ENCODE data around the gene LHCGR. TPM values are rescaled to one million over a fixed set of nuclear protein-coding genes. Genes with fewer than 3 reads are reported as not detected.

The LHCGR gene
- total RNA-seq: not detected in 2 replicates

- DNase-seq (ENCODE audit: low read depth in 2 of 2): no peak
Observed at GRCh38 chr2:48755473-48755872, at the start of gene LHCGR. LHCGR (minus strand) TSS chr2:48755724; CDS start chr2:48755671, 53 bp downstream.

GRCh38 chr2:48799601-48800000 lies 44.1 kb upstream of the LHCGR start:
- no peak for DNase-seq (ENCODE audit: low read depth in 2 of 2)

GRCh38 chr2:48795065-48795464 lies 39.5 kb upstream of the LHCGR start:
- DNase-seq (ENCODE audit: low read depth in 2 of 2): no peak

GRCh38 chr2:48793671-48794070 lies 38.1 kb upstream of the LHCGR start:
- DNase-seq (ENCODE audit: low read depth in 2 of 2): no peak

GRCh38 chr2:48792030-48792429 lies 36.5 kb upstream of the LHCGR start:
- DNase-seq (ENCODE audit: low read depth in 2 of 2): no peak

GRCh38 chr2:48790407-48791170 lies 35.1 kb upstream of the LHCGR start:
- DNase-seq (ENCODE audit: low read depth in 2 of 2): no peak

GRCh38 chr2:48787580-48787979 lies 32.1 kb upstream of the LHCGR start:
- no peak for DNase-seq (ENCODE audit: low read depth in 2 of 2)

- DNase-seq (ENCODE audit: low read depth in 2 of 2): no peak
Observed at GRCh38 chr2:48781366-48781765, 25.8 kb upstream of the LHCGR start.

GRCh38 chr2:48779019-48779716 lies 23.6 kb upstream of the LHCGR start:
- DNase-seq (ENCODE audit: low read depth in 2 of 2): no peak

GRCh38 chr2:48774251-48774650 lies 18.7 kb upstream of the LHCGR start:
- DNase-seq (ENCODE audit: low read depth in 2 of 2): no peak

- DNase-seq (ENCODE audit: low read depth in 2 of 2): no peak
Observed at GRCh38 chr2:48771241-48772014, 15.9 kb upstream of the LHCGR start.

GRCh38 chr2:48770181-48770580 lies 14.7 kb upstream of the LHCGR start:
- DNase-seq (ENCODE audit: low read depth in 2 of 2): no peak

GRCh38 chr2:48768669-48769068 lies 13.1 kb upstream of the LHCGR start:
- no peak for DNase-seq (ENCODE audit: low read depth in 2 of 2)

GRCh38 chr2:48767330-48767729 lies 11.8 kb upstream of the LHCGR start:
- no peak for DNase-seq (ENCODE audit: low read depth in 2 of 2)

GRCh38 chr2:48760826-48761225 lies 5.3 kb upstream of the LHCGR start:
- DNase-seq (ENCODE audit: low read depth in 2 of 2): no peak

- DNase-seq (ENCODE audit: low read depth in 2 of 2): no peak
Observed at GRCh38 chr2:48759682-48760081, 4.2 kb upstream of the LHCGR start.

GRCh38 chr2:48756289-48756688 lies 765 bp upstream of the LHCGR start:
- DNase-seq (ENCODE audit: low read depth in 2 of 2): no peak

GRCh38 chr2:48754874-48755273 lies 650 bp downstream of the LHCGR start:
- DNase-seq (ENCODE audit: low read depth in 2 of 2): no peak

- DNase-seq (ENCODE audit: low read depth in 2 of 2): no peak
Observed at GRCh38 chr2:48753228-48753627, 2.3 kb downstream of the LHCGR start.

GRCh38 chr2:48750128-48750739 lies 5.3 kb downstream of the LHCGR start:
- no peak for DNase-seq (ENCODE audit: low read depth in 2 of 2)

GRCh38 chr2:48749291-48750127 lies 6.0 kb downstream of the LHCGR start:
- DNase-seq (ENCODE audit: low read depth in 2 of 2): no peak
